ENCODE data around the gene FNBP1L. TPM values are rescaled to one million over a fixed set of nuclear protein-coding genes. Genes with fewer than 3 reads are reported as not detected.

The FNBP1L gene
- total RNA-seq, 3 donors from 2014 or later = 33.1 to 117 (median 63.6) TPM

DNA sequence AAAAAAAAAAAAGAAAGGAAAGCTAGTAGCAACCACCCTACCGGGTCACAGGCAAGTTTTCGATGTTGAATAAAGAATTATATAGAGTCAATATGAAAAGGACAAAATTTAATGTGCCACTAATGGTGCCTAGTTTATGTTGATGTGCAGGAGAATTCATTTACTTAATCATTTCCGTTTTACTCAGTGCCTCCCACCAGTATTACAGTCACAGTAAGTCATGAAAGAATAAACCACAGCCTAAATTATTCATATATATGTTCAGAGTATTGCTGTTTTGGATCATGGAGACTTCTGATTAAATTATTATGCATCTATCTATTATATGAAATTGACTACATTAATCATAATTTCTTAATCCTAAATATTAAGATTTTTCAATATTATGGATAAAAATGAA lies 35.3 kb downstream of the FNBP1L start:
- intact Hi-C loops (cut with DNase I; ENCODE audit: low total_unique reads) = no loop called here
- no peak overlapping the region for H3K27ac ChIP-seq
- no peak for DNase-seq (ENCODE audit: low spot score in 2 of 2)
- H3K4me3 ChIP-seq = no peak overlapping the region
- no peaks in the 10 kb centered on the region for H3K4me1 ChIP-seq
- no peaks in the 10 kb centered on the region for H3K27me3 ChIP-seq
- no peaks in the 10 kb centered on the region for H3K36me3 ChIP-seq
- H3K9me3 ChIP-seq = peaks cover 11 to 16% of the 10 kb centered on the region in 2 donors
- TF ChIP-seq, protein P1, sequence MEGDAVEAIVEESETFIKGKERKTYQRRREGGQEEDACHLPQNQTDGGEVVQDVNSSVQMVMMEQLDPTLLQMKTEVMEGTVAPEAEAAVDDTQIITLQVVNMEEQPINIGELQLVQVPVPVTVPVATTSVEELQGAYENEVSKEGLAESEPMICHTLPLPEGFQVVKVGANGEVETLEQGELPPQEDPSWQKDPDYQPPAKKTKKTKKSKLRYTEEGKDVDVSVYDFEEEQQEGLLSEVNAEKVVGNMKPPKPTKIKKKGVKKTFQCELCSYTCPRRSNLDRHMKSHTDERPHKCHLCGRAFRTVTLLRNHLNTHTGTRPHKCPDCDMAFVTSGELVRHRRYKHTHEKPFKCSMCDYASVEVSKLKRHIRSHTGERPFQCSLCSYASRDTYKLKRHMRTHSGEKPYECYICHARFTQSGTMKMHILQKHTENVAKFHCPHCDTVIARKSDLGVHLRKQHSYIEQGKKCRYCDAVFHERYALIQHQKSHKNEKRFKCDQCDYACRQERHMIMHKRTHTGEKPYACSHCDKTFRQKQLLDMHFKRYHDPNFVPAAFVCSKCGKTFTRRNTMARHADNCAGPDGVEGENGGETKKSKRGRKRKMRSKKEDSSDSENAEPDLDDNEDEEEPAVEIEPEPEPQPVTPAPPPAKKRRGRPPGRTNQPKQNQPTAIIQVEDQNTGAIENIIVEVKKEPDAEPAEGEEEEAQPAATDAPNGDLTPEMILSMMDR (IDR thresholded peaks at IDR 0.05) = no peak
- TF ChIP-seq POLR2A (IDR thresholded peaks at IDR 0.05) (no peak), POLR2AphosphoS5 (IDR thresholded peaks at IDR 0.05) (no peak)

DNA sequence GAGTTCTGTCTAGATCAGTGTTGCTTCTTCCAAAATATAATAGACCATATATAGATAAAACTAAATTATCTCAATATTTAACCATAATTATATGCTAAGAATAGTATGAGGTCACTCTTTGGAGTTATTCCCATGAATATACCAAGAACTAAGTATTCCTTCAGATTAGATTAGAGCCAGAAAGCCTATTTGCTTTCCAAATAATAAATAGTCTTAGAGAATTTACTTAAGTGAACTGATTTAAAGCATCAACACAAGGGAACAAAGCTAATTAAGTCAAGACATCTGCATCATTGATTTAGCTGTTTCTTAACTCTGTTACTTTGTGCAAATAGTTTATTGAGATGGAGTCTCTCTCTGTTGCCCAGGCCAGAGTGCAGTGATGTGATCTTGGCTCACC lies 35.7 kb downstream of the FNBP1L start:
- TF ChIP-seq POLR2A (IDR thresholded peaks at IDR 0.05) (no peak), POLR2AphosphoS5 (IDR thresholded peaks at IDR 0.05) (no peak)
- TF ChIP-seq, protein P1 (IDR thresholded peaks at IDR 0.05) = no peak
- Histone ChIP-seq H3K27ac (no peak overlapping the region), H3K4me3 (no peak overlapping the region), H3K9me3 (peaks cover 10 to 15% of the 10 kb centered on the region in 2 donors), H3K36me3 (no peaks in the 10 kb centered on the region), H3K4me1 (no peaks in the 10 kb centered on the region), H3K27me3 (no peaks in the 10 kb centered on the region)
- DNase-seq (ENCODE audit: low spot score in 2 of 2) = no peak
- intact Hi-C loops (cut with DNase I; ENCODE audit: low total_unique reads) = no loop called here

- no peak overlapping the region for H3K4me3 ChIP-seq
- no peaks in the 10 kb centered on the region for H3K9me3 ChIP-seq
- intact Hi-C loops (cut with DNase I; ENCODE audit: low total_unique reads) = no loop called here
- peak overlapping the region; percentile 62 to 80 for H3K27ac ChIP-seq
- no peaks in the 10 kb centered on the region for H3K36me3 ChIP-seq
- peaks cover 0 to 6% of the 10 kb centered on the region in 2 donors for H3K4me1 ChIP-seq
- no peak for TF ChIP-seq POLR2A (IDR thresholded peaks at IDR 0.05)
- TF ChIP-seq, protein P1 (IDR thresholded peaks at IDR 0.05) = no peak
- no peak for TF ChIP-seq POLR2AphosphoS5 (IDR thresholded peaks at IDR 0.05)
- DNase-seq (ENCODE audit: low spot score in 2 of 2) = no peak
- H3K27me3 ChIP-seq = no peaks in the 10 kb centered on the region
These were observed 40.3 kb downstream of the FNBP1L start for GRCh38 chr1:93488207-93488606.

DNA sequence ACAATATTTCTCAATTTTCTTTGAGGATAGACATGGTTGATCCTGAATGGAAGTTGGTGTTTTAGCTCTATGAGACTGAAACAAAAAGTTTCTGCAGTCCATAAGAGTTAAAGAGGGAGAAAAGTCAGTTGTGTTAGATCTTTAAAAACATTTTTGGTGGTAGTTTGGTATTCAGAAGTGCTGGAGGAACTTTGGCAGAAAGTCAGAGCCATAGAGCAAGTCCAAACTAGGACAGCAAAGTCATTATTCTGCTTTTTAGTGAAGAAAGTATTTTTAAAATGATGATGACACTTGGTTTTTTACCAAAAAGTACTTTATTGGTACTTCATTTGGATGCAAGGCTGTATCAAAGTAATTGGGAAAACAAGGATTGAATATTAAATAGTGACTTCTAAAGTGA lies 41.8 kb downstream of the FNBP1L start:
- H3K9me3 ChIP-seq = no peaks in the 10 kb centered on the region
- intact Hi-C loops (cut with DNase I; ENCODE audit: low total_unique reads) = no loop called here
- H3K27ac ChIP-seq = peak overlapping the region in 1 of 2 donors; percentile 80
- H3K27me3 ChIP-seq = no peaks in the 10 kb centered on the region
- H3K4me3 ChIP-seq = no peak overlapping the region
- H3K36me3 ChIP-seq = no peaks in the 10 kb centered on the region
- TF ChIP-seq POLR2AphosphoS5 (IDR thresholded peaks at IDR 0.05) (no peak), POLR2A (IDR thresholded peaks at IDR 0.05) (no peak)
- TF ChIP-seq, protein P1 (IDR thresholded peaks at IDR 0.05) = no peak
- peak in 1 of 2 donors; percentile 35 for DNase-seq (ENCODE audit: low spot score in 2 of 2)
- peaks cover 0 to 19% of the 10 kb centered on the region in 2 donors for H3K4me1 ChIP-seq

GRCh38 chr1:93490357-93490756 lies 42.4 kb downstream of the FNBP1L start:
- peak overlapping the region; percentile 44 to 80 for H3K27ac ChIP-seq
- no peaks in the 10 kb centered on the region for H3K36me3 ChIP-seq
- H3K27me3 ChIP-seq = no peaks in the 10 kb centered on the region
- intact Hi-C loops (cut with DNase I; ENCODE audit: low total_unique reads) = no loop called here
- no peak for TF ChIP-seq POLR2A (IDR thresholded peaks at IDR 0.05)
- TF ChIP-seq, protein P1 (IDR thresholded peaks at IDR 0.05) = no peak
- no peak for TF ChIP-seq POLR2AphosphoS5 (IDR thresholded peaks at IDR 0.05)
- H3K9me3 ChIP-seq = no peaks in the 10 kb centered on the region
- DNase-seq (ENCODE audit: low spot score in 2 of 2) = no peak
- peaks cover 0 to 19% of the 10 kb centered on the region in 2 donors for H3K4me1 ChIP-seq
- H3K4me3 ChIP-seq = no peak overlapping the region
